ENCODE results near the gene RNF225. TPM values are rescaled to one million over a fixed set of nuclear protein-coding genes. Genes with fewer than 3 reads are reported as not detected.

The RNF225 gene
- total and polyA plus RNA-seq, 2 of the 13 experiments (the other 11 are each of a cell fraction or from before 2014, with no cell fraction given) = not detected

GRCh38 chr19:58362272-58362994, 33.0 kb upstream of the RNF225 start, which contains the start of gene ZNF497 (continued):
- TF ChIP-seq ZNF788 (CRISPR knock-in tag; IDR thresholded peaks at IDR 0.05; ENCODE audit: borderline replicate concordance) (0 out of 2 replicates have a peak, but pooled peaks have one; percentile 18), ZNF747 (CRISPR knock-in tag; IDR thresholded peaks at IDR 0.05; ENCODE audit: borderline replicate concordance) (0 out of 2 replicates have a peak, but pooled peaks have one; percentile 39), ZBTB43 (CRISPR knock-in tag; conservative IDR thresholded peaks at IDR 0.05) (peak; percentile 87), SMARCE1 (IDR thresholded peaks at IDR 0.05; ENCODE audit: borderline replicate concordance) (no peak), RBM22 (optimal IDR thresholded peaks at IDR 0.05; ENCODE audit: low read length) (peak; percentile 100), ZNF292 (CRISPR knock-in tag; IDR thresholded peaks at IDR 0.05; ENCODE audit: borderline replicate concordance, low read depth) (no peak), ATF4 (CRISPR knock-in tag; IDR thresholded peaks at IDR 0.05) (0 out of 4 replicates have a peak, but pooled peaks of 1 of the 2 experiments have one; percentile 19), NFRKB (IDR thresholded peaks at IDR 0.05) (no peak), ZNF275 (CRISPR knock-in tag; IDR thresholded peaks at IDR 0.05; ENCODE audit: borderline replicate concordance) (peak; percentile 58; the same call in 1 of the 2 replicates), MED13 (CRISPR knock-in tag; IDR thresholded peaks at IDR 0.05) (peak; percentile 72), ZNF431 (CRISPR knock-in tag; IDR thresholded peaks at IDR 0.05; ENCODE audit: borderline replicate concordance, low read depth) (peak; percentile 16; the same call in 1 of the 2 replicates), AKNA (CRISPR knock-in tag; IDR thresholded peaks at IDR 0.05; ENCODE audit: borderline replicate concordance) (no peak; the same call in 1 of the 2 replicates)
